Activated naive CD4-positive, alpha-beta T cell treated with anti-CD3 and anti-CD28 coated beads, Interleukin-2, amount 10 ng/mL, durations not matched to agents 7 days and 5 days (primary cell): ENCODE measurements around the gene SORCS2.

ENCODE experiments used
- CTCF ChIA-PET: fragments of 350-600 bp; sonication (Branson Sonifier 250); formaldehyde crosslinking; loops from one replicate; lab custom pipeline; 2021; ENCODE audit warnings: antibody characterized with exemption; lab: Charles Lee
- DNase-seq: peaks from one replicate; pipeline ENCODE4 v3.0.0-alpha.2; 2020
- H3K27ac Mint-ChIP-seq: one replicate; pipeline ENCODE4 v1.8.0; 2021; ENCODE audit warnings: mild to moderate bottlenecking, moderate library complexity, mixed read lengths
- H3K27me3 Mint-ChIP-seq: one replicate; pipeline ENCODE4 v1.8.0; 2021; ENCODE audit warnings: mild to moderate bottlenecking, mixed read lengths
- H3K36me3 Mint-ChIP-seq: one replicate; pipeline ENCODE4 v1.8.0; 2021; ENCODE audit warnings: mixed read lengths
- H3K4me1 Mint-ChIP-seq: one replicate; pipeline ENCODE4 v1.8.0; 2021; ENCODE audit warnings: mixed read lengths
- H3K4me3 Mint-ChIP-seq: one replicate; pipeline ENCODE4 v1.8.0; 2021; ENCODE audit warnings: mild to moderate bottlenecking, moderate library complexity, mixed read lengths
- H3K9me3 Mint-ChIP-seq: one replicate; pipeline ENCODE4 v1.8.0; 2021; ENCODE audit warnings: mixed read lengths

Gene SORCS2

GRCh38 chr4:7281691-7282665 is 89.6 kb downstream of the SORCS2 start:
- Mint-ChIP-seq H3K27me3 (peaks cover 11% of the 10 kb centered on the region), H3K36me3 (no peaks in the 10 kb centered on the region), H3K4me3 (no peak overlapping the region), H3K9me3 (no peaks in the 10 kb centered on the region), H3K27ac (no peak overlapping the region), H3K4me1 (no peaks in the 10 kb centered on the region)
- no peak for DNase-seq
- CTCF ChIA-PET = no interaction called here

GRCh38 chr4:7282786-7283440 is 90.6 kb downstream of the SORCS2 start:
- no peak for DNase-seq
- peaks cover 14% of the 10 kb centered on the region for H3K27me3 Mint-ChIP-seq
- no peaks in the 10 kb centered on the region for H3K36me3 Mint-ChIP-seq
- no peak overlapping the region for H3K27ac Mint-ChIP-seq
- CTCF ChIA-PET = no interaction called here
- no peak overlapping the region for H3K4me3 Mint-ChIP-seq
- H3K9me3 Mint-ChIP-seq = no peaks in the 10 kb centered on the region
- H3K4me1 Mint-ChIP-seq = no peaks in the 10 kb centered on the region

GRCh38 chr4:7285244-7286094 is 93.1 kb downstream of the SORCS2 start:
- no peak for DNase-seq
- no peaks in the 10 kb centered on the region for H3K36me3 Mint-ChIP-seq
- CTCF ChIA-PET = no interaction called here
- no peaks in the 10 kb centered on the region for H3K9me3 Mint-ChIP-seq
- H3K4me1 Mint-ChIP-seq = no peaks in the 10 kb centered on the region
- peaks cover 14% of the 10 kb centered on the region for H3K27me3 Mint-ChIP-seq
- no peak overlapping the region for H3K27ac Mint-ChIP-seq
- no peak overlapping the region for H3K4me3 Mint-ChIP-seq

GRCh38 chr4:7286170-7286569 is 93.8 kb downstream of the SORCS2 start:
- peaks cover 14% of the 10 kb centered on the region for H3K27me3 Mint-ChIP-seq
- DNase-seq = no peak
- no peak overlapping the region for H3K4me3 Mint-ChIP-seq
- no peaks in the 10 kb centered on the region for H3K9me3 Mint-ChIP-seq
- no peaks in the 10 kb centered on the region for H3K4me1 Mint-ChIP-seq
- no peak overlapping the region for H3K27ac Mint-ChIP-seq
- CTCF ChIA-PET = no interaction called here
- no peaks in the 10 kb centered on the region for H3K36me3 Mint-ChIP-seq

- CTCF ChIA-PET = no interaction called here
- no peak for DNase-seq
- Mint-ChIP-seq H3K27ac (no peak overlapping the region), H3K4me1 (no peaks in the 10 kb centered on the region), H3K9me3 (no peaks in the 10 kb centered on the region), H3K36me3 (no peaks in the 10 kb centered on the region), H3K27me3 (peaks cover 14% of the 10 kb centered on the region), H3K4me3 (no peak overlapping the region)
Observed at GRCh38 chr4:7286798-7287197, 94.5 kb downstream of the SORCS2 start.

GRCh38 chr4:7287274-7287917 is 95.1 kb downstream of the SORCS2 start:
- no peaks in the 10 kb centered on the region for H3K9me3 Mint-ChIP-seq
- no peak overlapping the region for H3K4me3 Mint-ChIP-seq
- CTCF ChIA-PET = no interaction called here
- H3K4me1 Mint-ChIP-seq = no peaks in the 10 kb centered on the region
- no peak overlapping the region for H3K27ac Mint-ChIP-seq
- peaks cover 14% of the 10 kb centered on the region for H3K27me3 Mint-ChIP-seq
- no peaks in the 10 kb centered on the region for H3K36me3 Mint-ChIP-seq
- DNase-seq = no peak

- Mint-ChIP-seq H3K27ac (no peak overlapping the region), H3K4me1 (no peaks in the 10 kb centered on the region), H3K36me3 (no peaks in the 10 kb centered on the region), H3K9me3 (no peaks in the 10 kb centered on the region), H3K4me3 (no peak overlapping the region), H3K27me3 (peaks cover 12% of the 10 kb centered on the region)
- DNase-seq = no peak
- CTCF ChIA-PET = no interaction called here
Observed at GRCh38 chr4:7287918-7288280, 95.6 kb downstream of the SORCS2 start.

GRCh38 chr4:7288751-7289523 is 96.6 kb downstream of the SORCS2 start:
- no peak for DNase-seq
- H3K4me3 Mint-ChIP-seq = no peak overlapping the region
- H3K4me1 Mint-ChIP-seq = no peaks in the 10 kb centered on the region
- H3K27me3 Mint-ChIP-seq = peaks cover 7% of the 10 kb centered on the region
- H3K36me3 Mint-ChIP-seq = no peaks in the 10 kb centered on the region
- H3K9me3 Mint-ChIP-seq = no peaks in the 10 kb centered on the region
- H3K27ac Mint-ChIP-seq = no peak overlapping the region
- CTCF ChIA-PET = no interaction called here

- CTCF ChIA-PET = no interaction called here
Observed at GRCh38 chr4:7289589-7289988, 97.3 kb downstream of the SORCS2 start.

GRCh38 chr4:7291372-7292114 is 99.2 kb downstream of the SORCS2 start:
- Mint-ChIP-seq H3K4me3 (no peak overlapping the region), H3K36me3 (no peaks in the 10 kb centered on the region), H3K9me3 (no peaks in the 10 kb centered on the region), H3K4me1 (no peaks in the 10 kb centered on the region), H3K27me3 (peaks cover 4% of the 10 kb centered on the region), H3K27ac (no peak overlapping the region)
- CTCF ChIA-PET = no interaction called here
- DNase-seq = no peak

More at GRCh38 chr4:7289589-7289988, 97.3 kb downstream of the SORCS2 start:
- Mint-ChIP-seq H3K4me3 (no peak overlapping the region), H3K4me1 (no peaks in the 10 kb centered on the region), H3K27me3 (peaks cover 7% of the 10 kb centered on the region), H3K27ac (no peak overlapping the region), H3K36me3 (no peaks in the 10 kb centered on the region), H3K9me3 (no peaks in the 10 kb centered on the region)
- no peak for DNase-seq

- Mint-ChIP-seq H3K9me3 (no peaks in the 10 kb centered on the region), H3K36me3 (no peaks in the 10 kb centered on the region), H3K27ac (no peak overlapping the region), H3K4me3 (no peak overlapping the region), H3K27me3 (peaks cover 8% of the 10 kb centered on the region), H3K4me1 (no peaks in the 10 kb centered on the region)
- CTCF ChIA-PET = no interaction called here
- DNase-seq = no peak
Observed at GRCh38 chr4:7293703-7294102, 101.4 kb downstream of the SORCS2 start.

- peaks cover 8% of the 10 kb centered on the region for H3K27me3 Mint-ChIP-seq
- CTCF ChIA-PET = no interaction called here
- no peaks in the 10 kb centered on the region for H3K4me1 Mint-ChIP-seq
- H3K27ac Mint-ChIP-seq = no peak overlapping the region
- H3K9me3 Mint-ChIP-seq = no peaks in the 10 kb centered on the region
- H3K36me3 Mint-ChIP-seq = no peaks in the 10 kb centered on the region
- H3K4me3 Mint-ChIP-seq = no peak overlapping the region
- no peak for DNase-seq
Observed at GRCh38 chr4:7294176-7294756, 101.9 kb downstream of the SORCS2 start.
